Hepatocyte (in vitro differentiated cells): ENCODE data around the gene KRCC1.

ENCODE experiments used
- EZH2 ChIP-seq: fragments of 200-600 bp; sonication (generic); IDR thresholded peaks from 2 replicates; pipeline ENCODE4 v1.6.1; 2016; ENCODE audit warnings: antibody characterized with exemption, mild to moderate bottlenecking, borderline replicate concordance
- EZH2phosphoT487 ChIP-seq: fragments of 200-600 bp; sonication (generic); IDR thresholded peaks from one replicate; pipeline ENCODE4 v1.6.1; 2018; ENCODE audit warnings: antibody characterized with exemption, mild to moderate bottlenecking, low read depth, moderate library complexity; ENCODE audit not compliant: unreplicated experiment, severe bottlenecking

DNA sequence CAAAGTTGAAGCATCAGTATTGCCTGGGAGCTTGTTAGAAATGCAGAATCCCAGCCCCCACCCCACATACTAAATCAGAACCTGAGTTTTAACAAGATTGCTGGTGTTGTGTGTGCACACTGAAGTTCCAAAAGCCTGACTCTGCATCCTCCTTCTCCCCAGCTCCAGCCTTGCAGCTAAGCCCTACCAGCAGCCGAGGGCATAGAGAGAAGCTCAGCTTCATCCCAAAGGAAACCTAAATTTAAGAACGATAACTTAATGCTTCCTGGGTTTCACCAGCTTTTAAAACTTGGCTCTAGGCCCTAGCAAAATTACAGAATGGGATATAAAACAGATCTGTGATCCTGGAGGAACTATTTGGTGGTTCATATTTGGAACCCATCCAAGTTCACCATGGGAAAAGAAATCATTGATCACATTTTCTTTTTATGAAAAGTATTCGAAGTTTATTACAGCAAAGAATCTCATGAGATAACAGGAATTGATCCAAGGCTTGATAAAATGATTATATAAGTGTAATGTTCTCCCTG, 23.1 kb upstream of the KRCC1 start:
- no peak for TF ChIP-seq EZH2phosphoT487
- TF ChIP-seq EZH2 = no peak
